GM13977 (cell line): ENCODE measurements around the gene TGFBRAP1.
"Not testable (repeated sequence)": the region's sequence is repeated elsewhere in the genome, so short reads cannot be mapped to it uniquely, and the experiment has no call there.

Experiments
- DNase-seq: peaks from one replicate; pipeline ENCODE4 v3.0.0; 2012; ENCODE audit warnings: low spot score
- in situ Hi-C: fragments of 300-500 bp; cut with MboI; formaldehyde crosslinking; loops from one replicate; pipeline ENCODE4 v1.12.0; 2022; ENCODE audit warnings: low sequenced_read_pairs, low pct_unique_long_range_greater_than_20kb, mixed read lengths, inconsistent platforms; ENCODE audit not compliant: unreplicated experiment
- TF ChIP-seq, protein P1 (sequence below): IDR thresholded peaks from 2 replicates; pipeline ENCODE4 v1.5.1; 2012; ENCODE audit warnings: mild to moderate bottlenecking, control low read depth; ENCODE audit not compliant: insufficient read depth; ENCODE audit errors: extremely low read depth, missing control alignments

The TGFBRAP1 gene

DNA sequence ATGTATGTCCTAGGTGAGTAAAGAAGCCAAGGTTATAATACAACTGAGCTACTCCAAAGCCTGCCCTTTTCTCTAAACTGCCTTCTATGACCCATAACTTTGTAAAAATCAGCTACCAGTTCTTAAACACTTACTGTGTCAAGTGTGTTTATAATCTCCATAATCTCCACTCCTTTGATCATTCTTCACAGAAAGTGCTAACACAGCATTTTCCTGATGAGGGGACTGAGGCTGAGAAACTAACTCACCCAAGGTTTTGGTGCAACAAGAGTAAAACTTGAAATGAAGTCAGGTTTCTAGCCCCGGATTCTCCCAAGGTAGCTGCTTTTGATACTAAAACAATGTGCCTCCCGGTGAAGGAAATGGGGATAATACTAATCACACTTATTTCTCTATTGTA, 5.9 kb upstream of the TGFBRAP1 start:
- in situ Hi-C loops: no loop called here
- no peak for DNase-seq
- TF ChIP-seq, protein P1, sequence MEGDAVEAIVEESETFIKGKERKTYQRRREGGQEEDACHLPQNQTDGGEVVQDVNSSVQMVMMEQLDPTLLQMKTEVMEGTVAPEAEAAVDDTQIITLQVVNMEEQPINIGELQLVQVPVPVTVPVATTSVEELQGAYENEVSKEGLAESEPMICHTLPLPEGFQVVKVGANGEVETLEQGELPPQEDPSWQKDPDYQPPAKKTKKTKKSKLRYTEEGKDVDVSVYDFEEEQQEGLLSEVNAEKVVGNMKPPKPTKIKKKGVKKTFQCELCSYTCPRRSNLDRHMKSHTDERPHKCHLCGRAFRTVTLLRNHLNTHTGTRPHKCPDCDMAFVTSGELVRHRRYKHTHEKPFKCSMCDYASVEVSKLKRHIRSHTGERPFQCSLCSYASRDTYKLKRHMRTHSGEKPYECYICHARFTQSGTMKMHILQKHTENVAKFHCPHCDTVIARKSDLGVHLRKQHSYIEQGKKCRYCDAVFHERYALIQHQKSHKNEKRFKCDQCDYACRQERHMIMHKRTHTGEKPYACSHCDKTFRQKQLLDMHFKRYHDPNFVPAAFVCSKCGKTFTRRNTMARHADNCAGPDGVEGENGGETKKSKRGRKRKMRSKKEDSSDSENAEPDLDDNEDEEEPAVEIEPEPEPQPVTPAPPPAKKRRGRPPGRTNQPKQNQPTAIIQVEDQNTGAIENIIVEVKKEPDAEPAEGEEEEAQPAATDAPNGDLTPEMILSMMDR: no peak

DNA sequence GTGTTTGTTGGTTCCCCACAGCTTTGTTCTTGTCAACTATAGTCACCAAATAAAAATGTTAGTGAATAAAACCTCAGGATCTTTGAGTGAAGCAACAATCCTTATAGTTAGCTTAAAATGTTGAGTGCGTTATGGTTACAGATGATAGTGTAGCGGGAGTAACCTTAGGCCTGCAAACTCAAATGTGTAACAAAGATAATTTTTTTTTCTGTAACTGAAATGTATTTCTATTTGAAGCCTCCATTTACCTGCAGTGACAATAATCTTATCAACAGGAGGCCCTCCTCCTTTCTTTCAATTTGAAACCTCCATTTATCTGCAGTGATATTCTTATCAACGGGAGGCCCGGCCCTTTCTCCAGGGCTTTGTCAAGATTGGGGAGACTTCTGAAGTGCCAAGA, 4.7 kb upstream of the TGFBRAP1 start:
- DNase-seq: no peak
- TF ChIP-seq, protein P1: no peak
- in situ Hi-C loops: no loop called here

DNA sequence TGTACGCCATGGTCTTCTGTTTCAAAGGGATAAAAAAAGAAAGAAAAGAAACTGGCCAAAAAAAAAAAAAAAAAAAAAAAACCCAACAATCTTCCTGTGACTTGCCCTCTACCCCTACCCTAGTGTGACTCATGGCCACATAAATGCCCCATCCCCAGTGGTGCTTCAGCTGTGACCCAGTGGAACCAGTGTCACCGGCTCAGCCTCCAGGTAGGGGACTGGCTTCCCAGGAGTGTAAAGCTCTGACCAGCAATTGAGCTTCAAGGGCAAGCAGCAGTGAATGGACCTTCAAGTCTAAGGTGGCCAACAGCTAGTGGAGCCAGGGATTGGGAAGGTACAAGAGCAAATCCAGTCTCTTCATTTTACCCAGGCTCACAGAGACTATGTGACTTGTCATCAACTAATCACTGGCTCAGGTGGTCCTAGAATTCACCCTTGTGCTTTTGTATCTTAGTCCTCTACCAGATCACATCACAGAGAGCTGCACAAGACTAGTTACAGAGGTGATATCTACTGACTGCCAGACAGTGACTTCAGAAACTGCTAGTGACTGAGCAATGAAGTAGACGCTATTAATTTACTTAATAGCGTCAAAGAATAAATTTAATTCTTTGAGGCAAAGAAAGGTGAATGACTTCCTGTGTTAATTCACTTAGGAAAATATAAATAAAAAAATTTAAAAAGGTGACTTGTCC, 1.3 kb upstream of the TGFBRAP1 start:
- no peak for DNase-seq
- TF ChIP-seq, protein P1: no peak
- in situ Hi-C loops: no loop called here

DNA sequence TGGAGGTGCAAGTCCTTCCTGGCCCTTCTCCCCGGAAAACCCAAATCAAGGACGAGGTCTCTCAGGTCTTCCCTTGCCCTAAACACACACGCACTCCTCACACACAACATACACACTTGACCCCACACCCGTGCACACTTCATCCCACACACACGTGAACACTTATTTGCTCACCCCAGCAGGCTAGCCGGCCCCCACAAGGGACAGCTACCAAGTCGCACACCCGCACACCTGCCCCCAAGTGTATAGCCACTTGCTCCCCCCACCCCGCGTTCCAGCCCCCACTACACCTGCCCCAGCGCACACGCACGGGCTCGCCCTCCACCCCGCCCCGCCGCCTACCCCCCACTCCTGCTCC, 359 bp downstream of the TGFBRAP1 start:
- in situ Hi-C loops: no loop called here
- TF ChIP-seq, protein P1: no peak
- no peak for DNase-seq

DNA sequence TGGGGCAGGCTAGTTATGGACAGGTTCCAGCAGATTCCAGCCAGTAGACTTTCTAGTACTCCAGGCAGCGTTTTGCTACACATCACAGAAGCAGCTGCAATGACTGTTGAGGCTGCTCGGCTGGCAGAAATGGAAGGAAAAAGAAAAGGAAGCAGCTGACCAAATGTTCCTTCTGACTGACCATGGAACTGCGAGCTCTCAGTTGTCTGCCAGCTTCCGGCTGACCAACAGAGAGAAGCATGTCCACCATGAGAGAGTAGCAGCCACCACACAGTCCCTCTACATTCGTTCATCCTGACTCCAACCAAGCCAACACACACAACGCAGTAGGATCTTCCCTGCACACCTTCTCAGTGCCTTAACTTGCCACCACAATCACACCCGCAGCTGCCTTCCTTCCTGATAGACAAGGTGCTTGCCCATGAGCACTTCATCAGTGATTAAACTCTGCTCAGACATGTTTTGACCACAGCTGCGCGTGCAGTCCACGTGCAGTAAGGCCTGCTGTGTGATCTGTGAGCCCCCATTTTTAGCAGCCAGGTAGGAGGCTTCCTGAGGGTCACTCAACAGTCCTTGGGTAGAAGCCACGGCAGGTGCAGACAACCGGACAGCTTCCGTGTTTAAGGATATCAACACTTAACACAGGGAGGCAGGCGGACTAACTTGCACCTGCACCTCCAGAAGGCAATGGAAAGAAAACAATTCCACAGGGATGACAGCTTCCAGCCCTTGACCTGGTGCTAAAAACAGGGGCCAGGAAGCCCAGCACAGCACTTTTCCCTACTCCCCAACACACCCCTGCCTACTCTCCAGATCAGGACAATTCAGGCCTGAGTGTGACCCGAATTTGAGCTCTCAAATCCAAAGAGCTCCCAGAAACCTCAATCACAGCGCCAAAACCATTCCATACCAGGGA, 996 bp downstream of the TGFBRAP1 start:
- in situ Hi-C loops: no loop called here
- DNase-seq: no peak

DNA sequence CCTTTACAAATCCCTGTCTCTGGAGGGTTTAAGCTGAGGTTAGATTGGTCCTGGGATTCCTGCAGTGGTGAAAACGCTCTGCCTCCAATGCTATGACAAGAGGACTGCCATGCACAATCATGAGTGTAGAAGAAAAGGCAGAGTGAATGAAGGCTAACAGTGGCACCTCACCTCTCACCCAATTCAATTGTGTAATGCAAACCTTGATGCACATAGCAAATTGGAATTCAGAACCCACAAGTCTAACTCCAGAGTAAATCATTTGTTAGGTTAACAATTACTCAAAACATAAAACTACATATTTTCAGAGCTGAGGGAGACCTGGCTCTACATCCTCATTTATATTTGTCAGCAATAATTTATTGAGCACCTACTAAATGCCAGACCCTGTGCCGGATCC, 1.8 kb downstream of the TGFBRAP1 start:
- DNase-seq: no peak
- in situ Hi-C loops: no loop called here
- TF ChIP-seq, protein P1: no peak

More for the DNA sequence above, 996 bp downstream of the TGFBRAP1 start:
- TF ChIP-seq, protein P1: no peak

DNA sequence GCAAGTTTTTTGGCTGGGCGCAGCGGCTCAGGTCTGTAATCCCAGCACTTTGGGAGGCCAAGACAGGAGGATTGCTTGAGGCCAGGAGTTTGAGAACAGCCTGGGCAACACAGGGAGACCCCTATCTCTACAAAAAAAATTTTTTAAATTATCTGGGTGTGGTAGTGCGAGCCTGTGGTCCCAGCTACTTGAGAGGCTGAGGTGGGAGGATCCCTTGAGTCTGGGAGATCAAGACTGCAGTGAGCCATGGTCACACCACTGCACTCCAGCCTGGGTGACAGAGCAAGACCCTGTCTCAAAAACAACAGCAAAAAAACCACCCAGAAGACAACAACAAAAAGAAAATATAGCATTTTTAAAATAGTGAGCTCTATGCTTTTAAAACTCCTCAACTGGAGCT, 2.3 kb downstream of the TGFBRAP1 start:
- not testable (repeated sequence) for DNase-seq

More for the DNA sequence above, 2.3 kb downstream of the TGFBRAP1 start:
- in situ Hi-C loops: not testable (repeated sequence)
